Spleen (tissue), 7 donors: ENCODE results near the gene FGGY.
"Not testable (repeated sequence)": the region's sequence is repeated elsewhere in the genome, so short reads cannot be mapped to it uniquely, and the experiment has no call there.

Experiments
- CTCF ChIP-seq, 11 experiments: fragments of 200-600 bp in 7 of 11; fragments of 450-650 bp in 4 of 11; sonication (generic) in 4 of 11; IDR thresholded peaks in 8 of 11; conservative IDR thresholded peaks in 3 of 11; 1 replicate in 7 of 11; 2 replicates in 4 of 11; pipeline versions ENCODE4 v1.4.0 to v1.8.0; 2016 to 2021; ENCODE audit warnings: antibody characterized with exemption in 11 of 11, inconsistent platforms in 4 of 11, mild to moderate bottlenecking in 1 of 11
- POLR2AphosphoS5 ChIP-seq, 3 donors: sonication (generic); formaldehyde crosslinking; IDR thresholded peaks; one replicate each; pipeline ENCODE4 v1.5.1; 2017; ENCODE audit warnings: antibody characterized with exemption in 3 of 3
- donor health status: DM: no; HTN: no; CAD: no; lungs with moderate emphysema.
- donor health status: DM: no; HTN: no; CAD: no.
- donor health status: DM: no; HTN: no; CAD: no.

GRCh38 chr1:59538476-59538875, 241.6 kb downstream of the FGGY start:
- not testable (repeated sequence) for TF ChIP-seq CTCF (IDR thresholded peaks at IDR 0.05 in 8 of 11, conservative IDR thresholded peaks at IDR 0.05 in 3 of 11); POLR2AphosphoS5 (IDR thresholded peaks at IDR 0.05)
